ENCODE results near the gene GRIK3. TPM values are rescaled to one million over a fixed set of nuclear protein-coding genes. Genes with fewer than 3 reads are reported as not detected.

The GRIK3 gene
- polyA plus RNA-seq, 3 donors = 2.8 to 3.3 (median 3.1) TPM

DNA sequence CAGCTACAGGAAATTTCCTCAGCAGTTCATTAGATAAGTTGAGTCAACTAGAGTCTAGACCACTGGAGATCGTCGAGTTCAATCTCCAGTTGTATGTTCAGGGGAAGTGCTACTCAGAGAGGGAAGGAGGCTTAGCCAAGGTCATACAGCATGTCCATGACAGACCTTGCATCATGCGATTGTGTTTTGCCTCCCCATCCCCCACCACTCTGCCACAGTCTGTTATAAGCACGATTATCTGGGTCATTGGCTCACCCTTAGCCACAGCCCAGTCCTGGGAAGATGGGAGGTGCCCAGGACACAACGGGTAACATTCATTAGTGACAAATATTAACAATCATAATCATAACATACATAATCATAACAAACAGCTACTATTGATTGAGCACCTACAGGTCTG, 18.9 kb upstream of the GRIK3 start:
- DNase-seq (ENCODE audit: extremely low read depth in 1 of 11, low read depth in 9 of 11, low spot score in 4 of 11) = no peak

DNA sequence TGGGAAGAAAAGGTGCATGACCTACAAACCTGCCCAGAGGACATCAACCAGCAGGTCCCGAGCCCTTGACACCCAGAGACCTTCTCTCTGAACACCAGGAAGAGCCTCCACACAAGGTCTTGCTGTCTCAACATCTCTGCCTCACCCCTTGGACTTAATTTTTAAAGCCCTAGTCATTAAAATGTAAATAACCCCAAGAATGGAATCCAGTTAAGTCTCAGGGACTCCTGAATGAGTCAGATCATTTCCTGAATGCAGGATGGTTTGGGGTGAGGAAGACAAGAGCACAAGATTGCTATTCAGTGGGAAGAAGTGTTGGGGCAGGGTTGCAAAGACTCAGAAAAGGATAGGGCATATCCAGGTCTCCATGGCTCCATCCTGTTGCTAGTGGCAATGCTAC, 17.8 kb upstream of the GRIK3 start:
- no peak for DNase-seq (ENCODE audit: extremely low read depth in 1 of 11, low read depth in 9 of 11, low spot score in 4 of 11)

DNA sequence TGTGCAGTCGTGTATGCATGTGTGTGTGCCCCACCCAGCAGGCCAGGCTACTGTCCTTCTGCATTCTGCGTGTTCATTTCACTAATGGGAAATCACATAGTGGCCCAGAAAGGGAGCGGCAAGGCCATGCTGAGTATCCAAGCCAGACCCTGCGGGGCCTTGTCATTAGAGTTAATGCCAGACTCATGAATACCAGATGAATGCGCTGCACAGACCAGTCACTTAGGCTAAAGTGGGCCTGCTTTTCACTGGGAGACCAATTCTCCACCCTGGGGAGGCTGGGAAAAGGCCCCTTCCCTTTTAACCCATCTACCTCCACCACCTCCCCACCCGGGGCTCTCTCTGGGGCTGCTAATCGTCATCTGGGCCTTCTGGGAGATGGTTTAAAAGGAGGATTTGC, 17.0 kb upstream of the GRIK3 start:
- DNase-seq (ENCODE audit: extremely low read depth in 1 of 11, low read depth in 9 of 11, low spot score in 4 of 11) = no peak

DNA sequence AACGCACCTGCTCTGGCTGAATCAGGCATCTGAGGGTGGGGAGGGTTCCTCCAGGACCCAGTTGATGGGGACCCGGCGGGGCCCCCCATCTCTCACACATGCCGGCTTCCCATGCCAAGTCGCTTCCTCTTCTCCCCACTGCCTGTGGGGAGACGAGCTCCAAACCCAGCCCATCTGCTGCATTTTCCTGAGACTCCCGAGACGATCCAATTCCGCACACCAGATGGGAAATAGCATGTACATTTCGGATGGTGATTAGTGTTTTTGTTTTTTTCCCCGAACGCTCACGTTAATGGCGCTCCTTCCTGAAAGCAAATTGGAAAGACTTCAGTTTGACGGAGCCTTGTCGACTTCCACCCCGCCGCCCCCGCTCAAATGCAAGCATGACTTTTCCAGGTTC, 13.2 kb upstream of the GRIK3 start:
- DNase-seq (ENCODE audit: extremely low read depth in 1 of 11, low read depth in 9 of 11, low spot score in 4 of 11) = no peak

DNA sequence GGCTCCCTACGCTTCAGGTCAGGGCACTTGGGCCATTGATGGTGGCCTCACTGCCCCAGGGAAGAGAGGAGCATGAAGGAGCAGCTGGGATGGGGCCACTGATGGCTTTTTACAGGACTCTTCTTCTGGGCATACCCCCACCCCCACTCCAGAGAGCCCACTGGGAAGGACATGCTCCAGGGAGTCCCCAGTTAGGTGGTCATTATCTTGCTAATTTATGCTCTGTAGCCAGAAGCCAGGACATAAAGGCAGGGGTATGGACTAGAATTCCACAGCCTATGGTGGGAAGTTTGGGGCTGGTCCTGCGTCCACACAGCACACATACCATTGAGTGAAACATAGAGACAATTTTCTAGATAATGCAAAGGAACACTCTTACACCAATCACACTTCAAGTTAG, 8.8 kb upstream of the GRIK3 start:
- DNase-seq (ENCODE audit: extremely low read depth in 1 of 11, low read depth in 9 of 11, low spot score in 4 of 11) = no peak

DNA sequence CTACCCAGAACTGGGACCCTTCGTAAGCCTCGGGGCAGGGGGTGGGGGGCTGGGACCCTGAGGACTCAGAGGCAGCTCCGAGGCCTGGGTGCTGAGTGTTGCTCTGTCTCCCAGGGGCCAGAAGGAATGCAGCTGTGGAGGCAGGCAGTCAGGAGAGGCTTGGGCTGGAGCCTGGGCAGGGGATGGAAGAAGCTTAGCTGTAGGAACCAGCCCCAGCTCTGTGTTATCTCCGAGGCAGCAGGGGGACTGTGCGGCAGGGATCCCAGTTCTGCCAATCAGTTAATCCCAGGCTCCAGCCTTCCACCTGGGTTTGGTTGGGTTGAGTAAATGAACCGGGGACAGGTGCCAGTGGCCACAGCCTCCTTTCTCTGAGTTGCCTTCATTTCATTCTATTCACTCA, 8.2 kb upstream of the GRIK3 start:
- no peak for DNase-seq (ENCODE audit: extremely low read depth in 1 of 11, low read depth in 9 of 11, low spot score in 4 of 11)

DNA sequence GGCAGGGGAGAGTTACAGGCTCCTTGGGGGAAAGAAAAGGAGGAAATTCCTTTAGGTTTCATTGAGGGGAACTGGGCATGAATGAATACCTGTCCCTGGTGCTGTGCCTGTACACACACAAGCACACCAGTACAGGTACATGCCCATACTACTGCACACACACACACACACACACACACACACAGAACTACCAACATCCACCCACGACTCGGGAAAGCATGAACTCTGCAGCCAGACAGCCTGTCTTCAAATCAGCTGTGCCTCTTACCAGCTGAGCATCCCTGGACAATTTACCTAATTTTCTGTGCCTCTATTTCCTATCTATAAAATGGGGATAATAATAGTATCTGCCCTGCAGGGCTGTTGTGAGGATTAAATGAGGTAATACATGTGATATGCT, 7.2 kb upstream of the GRIK3 start:
- DNase-seq (ENCODE audit: extremely low read depth in 1 of 11, low read depth in 9 of 11, low spot score in 4 of 11) = no peak

DNA sequence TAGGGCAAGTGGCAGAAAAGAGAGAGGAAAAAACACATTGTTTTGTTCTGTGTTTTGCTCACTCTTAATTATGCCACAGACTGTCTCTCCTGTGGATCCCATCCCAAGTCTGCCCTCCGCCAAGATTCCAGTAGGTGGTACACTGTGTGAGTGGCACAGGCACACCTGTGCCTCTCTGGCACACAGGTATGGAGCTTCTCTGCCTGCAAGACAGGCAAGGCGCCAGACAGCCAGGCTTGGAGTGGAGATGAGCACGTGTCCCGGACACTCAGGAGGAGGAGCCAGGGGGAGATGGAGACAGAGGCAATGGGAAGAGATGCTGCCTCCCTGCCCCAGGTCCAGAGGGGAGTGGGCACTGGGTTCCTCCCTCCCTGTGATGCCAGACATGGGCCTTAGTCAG, 6.5 kb upstream of the GRIK3 start:
- no peak for DNase-seq (ENCODE audit: extremely low read depth in 1 of 11, low read depth in 9 of 11, low spot score in 4 of 11)

DNA sequence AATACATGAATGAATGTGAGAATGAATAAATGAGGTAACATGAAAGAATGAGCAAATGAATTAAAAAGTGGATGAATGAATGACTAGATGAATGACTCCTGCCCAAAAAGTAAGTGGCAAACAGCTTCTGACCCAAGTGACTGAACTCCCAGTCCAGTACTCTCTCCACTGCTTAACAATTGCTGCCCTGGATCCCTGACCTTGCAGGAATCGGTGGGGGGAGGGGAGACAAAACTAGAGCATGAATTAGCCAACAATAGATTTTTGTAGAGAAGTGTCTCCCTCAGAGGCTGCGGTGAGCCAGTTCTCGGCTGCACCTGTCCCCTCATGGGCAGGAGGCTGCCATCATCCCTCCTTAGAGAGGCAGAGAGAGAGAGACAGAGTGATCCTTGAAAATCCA, 5.9 kb upstream of the GRIK3 start:
- no peak for DNase-seq (ENCODE audit: extremely low read depth in 1 of 11, low read depth in 9 of 11, low spot score in 4 of 11)

DNA sequence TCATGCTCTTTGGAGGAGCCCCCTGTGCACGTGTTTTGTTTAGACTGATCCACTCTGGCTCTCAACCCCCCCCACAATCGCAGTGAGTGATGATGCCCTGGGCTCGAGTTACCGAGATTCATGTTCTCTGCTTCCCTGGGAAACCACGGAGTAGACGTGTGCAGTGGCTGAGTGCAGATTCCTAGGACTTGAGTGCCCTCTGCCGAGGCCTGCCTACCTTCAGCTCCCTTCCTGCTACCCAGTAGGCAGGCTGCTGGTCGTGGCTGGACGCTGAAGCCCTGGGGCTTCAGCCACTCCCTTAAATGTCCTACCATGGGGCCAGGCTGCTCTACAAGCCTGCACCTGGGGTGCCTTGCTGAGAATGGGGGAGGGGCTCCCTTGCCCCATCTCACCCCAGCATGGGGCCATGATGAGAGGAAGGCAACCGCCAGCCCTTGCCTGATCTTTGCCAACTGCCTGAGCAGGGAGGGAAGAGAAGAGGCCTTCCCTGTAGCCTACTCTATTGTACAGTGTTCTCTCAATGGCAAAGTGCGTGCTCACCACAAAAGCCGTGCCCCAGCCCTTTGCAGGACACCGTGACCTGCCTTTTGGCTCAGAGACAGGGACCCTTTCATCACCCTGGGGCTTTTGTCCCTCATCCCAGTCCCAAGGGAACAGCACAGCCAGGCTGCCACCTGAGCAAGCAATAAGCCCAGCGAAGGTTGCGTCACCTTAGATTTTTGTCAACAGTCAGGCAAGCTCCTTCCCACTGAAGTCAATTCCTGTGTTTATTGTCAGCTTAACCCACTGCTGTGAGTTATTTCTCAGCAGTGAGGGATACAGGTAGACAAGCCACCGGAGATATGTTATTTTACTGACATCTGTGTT, 4.1 kb upstream of the GRIK3 start:
- DNase-seq (ENCODE audit: extremely low read depth in 1 of 11, low read depth in 9 of 11, low spot score in 4 of 11) = peak in 10 of 11 donors; percentile 33 to 73 (median 60)

DNA sequence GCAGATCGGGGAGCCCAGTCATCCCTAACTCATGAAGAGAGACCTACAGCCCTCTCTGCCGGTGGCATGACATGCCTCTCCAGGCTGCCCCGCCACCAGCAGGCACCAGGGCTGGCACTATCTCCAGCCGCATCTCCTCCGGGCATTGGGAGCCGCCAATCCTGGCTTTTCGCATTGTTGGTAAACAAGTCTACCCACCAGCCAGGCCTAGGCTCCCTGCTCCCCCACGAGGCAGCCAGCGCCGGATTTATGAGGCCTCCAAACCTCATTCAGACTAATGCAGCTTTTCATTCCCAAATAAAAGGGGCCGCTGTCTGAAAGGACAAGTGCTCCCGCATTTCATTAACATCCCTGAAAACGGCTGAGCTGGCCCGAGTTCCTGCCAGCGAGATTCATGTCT, 3.4 kb upstream of the GRIK3 start:
- no peak for DNase-seq (ENCODE audit: extremely low read depth in 1 of 11, low read depth in 9 of 11, low spot score in 4 of 11)

DNA sequence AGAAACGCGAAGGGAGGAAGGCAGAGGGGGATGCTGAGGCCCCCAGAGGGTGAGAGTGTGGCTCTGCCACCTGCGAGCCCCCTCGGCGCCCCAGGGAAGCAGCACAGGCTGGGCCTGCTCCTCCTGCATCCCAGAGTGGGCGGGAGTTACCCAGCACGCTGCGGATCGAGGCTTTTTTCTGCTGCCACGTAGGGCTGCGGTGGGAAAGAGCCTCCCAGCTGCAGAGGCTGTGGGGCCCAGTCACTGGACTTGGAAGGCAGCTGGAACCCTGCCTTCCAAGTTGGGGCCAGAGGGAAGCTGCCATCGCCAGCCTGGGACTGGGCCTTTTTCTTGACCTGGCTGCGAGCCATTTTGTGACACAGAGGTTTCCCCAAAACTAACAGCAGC, 2.3 kb upstream of the GRIK3 start:
- DNase-seq (ENCODE audit: extremely low read depth in 1 of 11, low read depth in 9 of 11, low spot score in 4 of 11) = no peak

DNA sequence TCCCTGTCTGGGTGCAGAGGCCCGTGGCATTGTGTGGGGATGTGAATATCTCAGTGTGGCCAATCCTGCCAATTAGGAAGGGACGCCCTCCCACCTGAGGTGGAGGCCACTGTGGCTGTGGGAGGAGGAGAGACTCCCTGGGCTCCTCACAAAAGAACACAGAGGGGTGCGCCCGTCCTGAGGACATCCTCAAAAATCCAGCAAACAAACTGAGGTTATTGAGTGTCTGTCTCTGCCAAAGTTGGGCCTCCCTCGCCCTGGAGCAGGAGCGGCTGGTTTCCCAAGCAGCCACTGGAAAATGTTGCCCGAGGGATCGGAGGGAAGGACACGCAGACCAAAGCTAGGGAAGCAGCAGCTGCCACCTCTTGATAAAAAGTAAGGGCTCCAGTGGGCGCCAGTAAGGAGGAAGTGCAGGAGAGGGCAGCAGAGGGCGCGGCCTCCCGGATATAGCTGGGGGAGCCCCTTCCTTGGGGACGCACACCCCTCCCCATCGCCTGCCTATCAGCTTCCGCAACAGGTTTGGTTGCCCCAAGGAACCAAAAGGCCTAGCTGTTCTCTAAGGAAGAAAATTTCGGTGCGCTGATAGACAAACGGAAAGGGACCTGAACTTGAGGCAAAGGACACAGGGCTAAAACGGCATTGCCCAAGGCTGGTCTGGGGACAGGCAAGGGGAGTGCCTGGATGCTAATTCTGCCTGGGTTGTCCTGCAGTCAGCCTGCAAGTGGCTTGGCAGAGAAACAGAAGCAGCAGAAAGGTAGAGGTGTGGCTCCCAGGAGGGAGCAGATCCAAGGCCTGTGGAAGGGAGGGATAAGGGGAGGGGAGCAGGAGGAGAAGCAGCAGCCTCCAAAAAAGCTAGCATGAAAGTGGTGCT, 1.7 kb upstream of the GRIK3 start:
- DNase-seq (ENCODE audit: extremely low read depth in 1 of 11, low read depth in 9 of 11, low spot score in 4 of 11) = no peak

DNA sequence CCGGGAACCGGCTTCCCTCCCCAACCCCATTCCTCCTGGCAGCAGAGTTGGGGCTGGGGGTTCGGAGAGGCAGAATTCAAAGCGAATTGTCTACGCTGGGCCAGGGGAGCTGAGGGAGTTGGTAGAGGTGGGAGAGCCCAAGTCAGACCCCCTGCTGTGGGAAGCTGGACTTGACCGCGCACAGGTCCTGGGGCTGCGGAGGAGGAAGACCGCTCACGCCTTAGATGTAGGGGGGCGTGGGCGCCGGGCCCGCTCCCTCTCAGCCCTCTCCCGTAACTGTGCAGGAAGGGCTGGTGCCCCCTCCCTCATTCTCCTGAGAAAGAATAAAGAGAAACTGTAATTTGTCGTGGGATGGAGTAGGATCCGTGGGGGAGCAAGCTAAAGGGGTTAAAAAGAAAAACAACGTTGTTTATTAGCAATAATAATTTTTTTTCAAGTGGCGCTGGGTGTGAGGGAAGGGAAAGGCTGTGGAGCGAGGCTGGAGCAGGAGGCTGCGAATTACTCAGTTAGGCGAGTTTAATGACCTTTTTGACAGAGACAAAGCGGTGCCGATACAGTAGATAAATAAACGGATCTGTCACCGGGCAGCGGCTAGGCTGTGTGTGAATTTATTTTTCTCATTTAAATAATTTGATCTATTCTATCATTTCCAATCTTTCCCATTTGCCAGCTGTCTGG, 838 bp upstream of the GRIK3 start:
- DNase-seq (ENCODE audit: extremely low read depth in 1 of 11, low read depth in 9 of 11, low spot score in 4 of 11) = no peak

DNA sequence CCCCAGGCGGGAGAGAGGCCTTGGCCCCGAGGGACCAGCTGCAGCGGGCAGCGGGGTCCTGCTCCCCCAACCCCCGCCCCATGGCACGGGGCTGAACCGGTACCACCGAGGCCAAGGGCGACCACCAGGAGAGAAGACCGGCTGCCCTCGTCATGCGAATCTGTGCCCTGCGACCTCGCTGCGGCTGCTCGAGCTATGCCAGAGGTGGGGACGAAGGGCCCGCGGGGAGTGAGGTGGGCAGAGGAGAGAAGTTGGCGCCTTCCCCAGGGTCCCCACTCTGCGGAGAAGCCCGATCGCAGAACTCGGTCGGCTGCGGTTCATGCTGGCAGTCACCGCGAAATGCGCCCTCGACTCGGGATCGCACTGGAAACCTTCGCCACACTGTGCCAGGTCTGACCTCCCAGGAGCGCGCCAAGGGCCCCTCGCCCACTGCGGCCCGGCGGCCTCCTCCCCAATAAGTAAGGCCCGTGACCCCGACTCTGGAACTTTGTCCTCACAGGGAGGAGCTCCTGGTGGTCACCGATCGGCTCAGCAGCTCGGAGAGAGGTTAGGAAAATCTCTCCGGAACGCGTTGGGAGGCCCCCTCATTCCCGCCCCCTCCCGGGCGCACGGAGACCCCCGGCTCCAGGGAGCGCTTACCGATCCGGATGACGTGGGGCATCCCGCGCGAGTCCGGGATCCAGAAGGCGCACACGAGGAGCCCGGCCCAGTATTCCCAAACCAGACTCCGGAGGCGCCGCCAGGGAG, 787 bp downstream of the GRIK3 start:
- DNase-seq (ENCODE audit: extremely low read depth in 1 of 11, low read depth in 9 of 11, low spot score in 4 of 11) = no peak

DNA sequence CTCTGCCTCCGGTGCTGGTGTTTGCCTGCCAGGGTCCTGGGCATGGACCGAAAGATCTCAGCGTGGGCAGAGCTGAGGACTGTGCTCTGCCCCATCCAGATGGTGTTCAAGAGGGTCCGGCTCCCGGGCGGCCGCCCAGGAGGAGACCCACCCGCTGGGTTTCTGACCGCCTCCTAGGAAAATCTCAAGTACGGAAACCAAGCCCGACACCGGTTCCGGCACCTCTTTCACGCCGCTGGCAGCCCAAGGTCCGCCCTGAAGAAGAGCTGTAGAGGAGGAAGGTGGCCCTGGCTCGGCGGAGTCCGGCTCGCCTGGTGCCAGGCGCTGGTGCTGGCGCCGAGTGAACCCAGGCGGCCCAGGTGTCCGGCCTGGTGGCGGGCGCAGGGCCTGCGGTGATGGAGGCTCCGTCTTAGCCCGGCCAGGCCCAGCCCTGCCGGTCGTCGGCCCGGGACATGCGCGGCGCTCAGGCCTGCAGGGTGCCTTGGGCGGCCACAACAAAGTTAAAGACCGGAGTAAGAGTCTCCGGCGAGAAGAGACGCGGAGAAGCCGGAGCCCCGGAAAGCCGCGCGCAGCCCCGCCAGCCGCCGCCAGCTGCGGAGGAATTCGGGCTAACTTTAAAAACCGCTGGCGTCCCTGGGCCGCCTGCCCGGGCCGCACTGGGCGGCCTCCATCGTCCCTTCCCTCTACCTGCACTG, 1.5 kb downstream of the GRIK3 start:
- DNase-seq (ENCODE audit: extremely low read depth in 1 of 11, low read depth in 9 of 11, low spot score in 4 of 11) = no peak

DNA sequence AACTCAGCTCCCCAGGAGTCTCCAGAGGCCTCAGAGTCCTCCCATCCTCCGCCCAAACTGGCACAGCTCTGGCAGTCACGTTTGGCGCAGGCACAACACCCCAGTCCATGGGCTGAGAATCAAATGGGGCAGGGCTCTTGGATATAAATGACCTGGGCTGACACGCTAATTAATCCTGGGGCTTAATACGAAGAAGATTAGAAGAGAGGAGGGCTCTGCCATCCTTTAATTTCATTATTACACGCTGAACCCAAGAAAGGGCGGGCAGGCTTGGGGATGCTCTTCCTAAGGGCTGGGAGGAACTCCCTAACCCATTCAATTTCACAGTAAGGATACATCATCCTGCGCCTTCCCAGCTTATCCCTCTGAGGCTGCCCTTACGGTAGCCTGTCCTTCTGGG, 2.4 kb downstream of the GRIK3 start:
- no peak for DNase-seq (ENCODE audit: extremely low read depth in 1 of 11, low read depth in 9 of 11, low spot score in 4 of 11)

DNA sequence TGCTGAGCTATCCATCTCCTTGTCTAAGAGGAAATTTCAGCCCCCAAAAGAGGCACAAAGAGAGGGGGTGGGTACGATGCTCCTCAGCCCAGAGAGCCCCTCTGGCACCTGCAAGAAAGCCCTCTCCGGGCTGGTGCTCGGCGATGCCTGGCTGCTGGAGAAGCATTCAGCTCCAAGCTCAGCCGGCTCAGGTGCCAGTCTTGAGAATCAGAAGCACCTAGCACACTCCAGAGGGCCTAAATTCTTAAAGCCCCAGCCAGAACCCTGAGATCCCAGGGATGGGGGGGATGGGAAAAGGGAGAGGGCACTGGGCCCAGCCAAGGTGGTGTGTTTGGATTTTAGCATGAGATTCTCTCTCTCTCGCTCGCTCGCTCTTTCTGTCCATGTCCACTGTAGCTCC, 2.9 kb downstream of the GRIK3 start:
- no peak for DNase-seq (ENCODE audit: extremely low read depth in 1 of 11, low read depth in 9 of 11, low spot score in 4 of 11)

Data from renal cortex interstitium (tissue), 11 donors.